Right lung (tissue), 5 donors: ENCODE results near the gene GDF2. TPM values are rescaled to one million over a fixed set of nuclear protein-coding genes. Genes with fewer than 3 reads are reported as not detected.

Source experiments
- DNase-seq, 2 donors: peaks; one replicate each; pipeline ENCODE4 v3.0.0-alpha.2; 2013
- polyA plus RNA-seq, 5 donors: library from polyadenylated mRNA; unstranded; fragments of 120-200 nt; gene quantifications; one replicate each; pipeline versions ENCODE4 v1.2.1 to v1.2.3, GENCODE V29; 2013; ENCODE audit warnings: inconsistent platforms in 1 of 5, low replicate concordance in 1 of 5; ENCODE audit not compliant: insufficient read length in 5 of 5, insufficient read depth in 1 of 5

The GDF2 gene
- polyA plus RNA-seq, 5 donors, result 0.09 to 0.28 (median 0.18) TPM

- no peak for DNase-seq
These were observed 46.4 kb downstream of the GDF2 start for GRCh38 chr10:47368431-47369180.

- no peak for DNase-seq
These were observed 47.1 kb downstream of the GDF2 start for GRCh38 chr10:47369251-47369894.

- DNase-seq, result no peak
These were observed 47.9 kb downstream of the GDF2 start for GRCh38 chr10:47370015-47370767.

GRCh38 chr10:47370878-47371277, 48.6 kb downstream of the GDF2 start:
- no peak for DNase-seq

DNA sequence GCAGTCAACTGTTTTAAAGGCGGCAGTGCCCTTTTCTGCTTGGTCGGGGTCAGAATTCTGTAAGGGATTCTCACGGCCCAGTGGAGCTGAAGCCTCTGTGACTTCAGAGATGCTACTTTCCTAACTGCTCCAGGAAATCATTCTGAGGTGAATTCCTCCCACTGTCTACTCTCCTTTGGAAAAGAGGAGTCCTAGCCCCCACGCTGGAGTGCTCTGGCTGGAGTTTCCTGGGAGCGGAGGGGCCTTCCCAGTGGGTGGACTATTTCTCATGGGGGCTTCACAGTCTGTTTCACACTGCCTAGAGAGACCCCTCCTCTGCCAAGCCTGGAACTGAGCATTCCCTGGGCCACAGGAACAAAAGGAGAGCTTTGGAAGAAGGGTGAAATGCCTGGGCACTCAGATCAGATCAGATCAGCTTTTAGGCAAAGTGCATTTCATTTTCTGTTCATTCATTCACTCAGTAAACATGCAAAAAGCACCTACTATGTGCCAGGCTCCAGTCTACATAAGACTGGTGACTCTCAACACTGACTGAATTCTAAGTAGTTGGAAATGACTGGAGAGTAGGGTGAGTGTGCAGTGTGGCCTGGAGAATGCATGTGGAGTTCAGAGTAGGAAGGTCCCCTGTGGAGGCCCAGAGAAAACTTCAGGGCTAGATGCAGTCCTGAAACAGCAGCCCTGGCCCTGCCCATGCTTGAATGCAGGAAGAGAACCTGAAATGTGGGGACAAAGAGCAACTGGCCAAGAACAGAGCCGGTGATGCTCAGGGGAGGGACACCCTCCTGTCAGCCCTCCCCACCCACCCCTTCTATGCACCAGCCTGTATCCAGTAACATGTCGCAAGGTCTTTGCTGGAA, 49.6 kb downstream of the GDF2 start:
- no peak for DNase-seq

- no peak for DNase-seq
These were observed 50.5 kb downstream of the GDF2 start for GRCh38 chr10:47372726-47373125.

- DNase-seq, result peak; percentile 65 to 70
These were observed 52.6 kb downstream of the GDF2 start for GRCh38 chr10:47374611-47375536.

GRCh38 chr10:47376522-47377220, 54.4 kb downstream of the GDF2 start:
- DNase-seq, result no peak

Other genes starting within 250 kb of the GDF2 start
- gene GDF10, start 22.3 kb upstream of the GDF2 start, polyA plus RNA-seq, result 100 to 1,000 TPM in 4 of 5 donors, 10 to 100 TPM in 1; 92.5 to 166 (median 101) TPM
- gene RBP3, start 25.9 kb downstream of the GDF2 start, polyA plus RNA-seq, result under 1 TPM; 0.06 to 0.10 (median 0.07) TPM
- 1 to 10 TPM; 1.5 to 2.3 (median 2.0) TPM for gene ZNF488, start 61.8 kb downstream of the GDF2 start, polyA plus RNA-seq
- gene ANXA8, start 161.7 kb downstream of the GDF2 start, polyA plus RNA-seq, result 1 to 10 TPM; 1.3 to 4.4 (median 2.2) TPM
- gene FAM25G, start 169.2 kb downstream of the GDF2 start, polyA plus RNA-seq, result under 1 TPM in 1 of 5 donors, not detected in 4; 0.33 TPM
- gene AGAP9, start 201.2 kb downstream of the GDF2 start, polyA plus RNA-seq, result 10 to 100 TPM in 4 of 5 donors, 1 to 10 TPM in 1; 7.1 to 32.6 (median 18.4) TPM